ENCODE results near the gene ALG12.

ALG12 gene

DNA sequence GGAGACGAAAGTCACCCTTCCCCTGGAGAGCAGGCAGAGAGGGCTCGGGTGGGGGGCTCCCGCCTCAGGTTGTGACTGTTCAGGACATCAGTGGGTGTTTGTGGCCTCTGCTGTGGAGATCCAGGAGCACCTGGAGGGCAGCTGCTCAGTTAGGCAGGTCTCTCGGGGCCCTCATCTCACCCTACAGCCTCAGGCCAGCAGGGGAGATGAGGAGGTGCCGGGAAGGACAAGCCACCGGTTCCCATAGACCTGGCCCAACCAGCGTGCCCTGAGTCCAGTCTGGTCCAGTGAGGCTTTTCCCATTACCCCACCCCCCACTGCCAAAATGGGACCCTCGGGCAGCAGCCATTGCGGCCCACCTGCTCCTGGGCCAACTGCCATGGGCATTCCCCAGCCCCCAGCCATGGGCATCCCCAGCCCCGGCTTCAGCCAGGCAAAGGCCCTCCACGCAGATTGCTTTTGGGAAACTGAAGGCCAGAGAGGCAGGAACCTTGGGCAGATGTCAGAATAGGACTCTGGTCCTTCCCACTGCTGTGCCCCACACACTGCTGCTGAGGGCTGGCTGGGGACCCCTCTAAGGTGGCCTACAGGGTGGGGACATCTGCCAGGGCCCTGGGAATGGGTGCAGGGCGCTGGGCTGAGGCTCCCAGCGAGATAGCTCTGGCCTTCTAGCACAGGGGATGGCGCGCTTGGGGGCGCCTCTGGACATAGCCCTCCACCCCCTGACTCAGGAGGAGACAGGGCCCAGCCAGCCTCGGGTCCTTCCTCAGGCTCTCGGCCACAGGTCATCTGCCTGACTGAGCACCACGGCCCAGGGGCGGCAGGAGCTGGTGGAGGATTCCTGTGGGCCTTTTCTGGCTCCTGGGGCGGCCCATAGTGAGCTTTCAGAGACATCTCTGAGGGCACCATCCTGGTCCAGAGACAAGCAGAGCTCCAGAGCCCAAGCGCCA is 47.1 kb upstream of the ALG12 start:
- TF ChIP-seq FOXP2 (optimal IDR thresholded peaks at IDR 0.05; ENCODE audit: borderline replicate concordance, extremely low read depth, extremely low read length, insufficient read depth) (no peak), SIN3A (IDR thresholded peaks at IDR 0.05; ENCODE audit: borderline replicate concordance, insufficient read depth, low read length) (no peak), TAF1 (IDR thresholded peaks at IDR 0.05; ENCODE audit: borderline replicate concordance, insufficient read depth, low read length) (no peak), POLR2AphosphoS5 (IDR thresholded peaks at IDR 0.05; ENCODE audit: low read depth, low read length) (no peak)
- TF ChIP-seq, protein P1, sequence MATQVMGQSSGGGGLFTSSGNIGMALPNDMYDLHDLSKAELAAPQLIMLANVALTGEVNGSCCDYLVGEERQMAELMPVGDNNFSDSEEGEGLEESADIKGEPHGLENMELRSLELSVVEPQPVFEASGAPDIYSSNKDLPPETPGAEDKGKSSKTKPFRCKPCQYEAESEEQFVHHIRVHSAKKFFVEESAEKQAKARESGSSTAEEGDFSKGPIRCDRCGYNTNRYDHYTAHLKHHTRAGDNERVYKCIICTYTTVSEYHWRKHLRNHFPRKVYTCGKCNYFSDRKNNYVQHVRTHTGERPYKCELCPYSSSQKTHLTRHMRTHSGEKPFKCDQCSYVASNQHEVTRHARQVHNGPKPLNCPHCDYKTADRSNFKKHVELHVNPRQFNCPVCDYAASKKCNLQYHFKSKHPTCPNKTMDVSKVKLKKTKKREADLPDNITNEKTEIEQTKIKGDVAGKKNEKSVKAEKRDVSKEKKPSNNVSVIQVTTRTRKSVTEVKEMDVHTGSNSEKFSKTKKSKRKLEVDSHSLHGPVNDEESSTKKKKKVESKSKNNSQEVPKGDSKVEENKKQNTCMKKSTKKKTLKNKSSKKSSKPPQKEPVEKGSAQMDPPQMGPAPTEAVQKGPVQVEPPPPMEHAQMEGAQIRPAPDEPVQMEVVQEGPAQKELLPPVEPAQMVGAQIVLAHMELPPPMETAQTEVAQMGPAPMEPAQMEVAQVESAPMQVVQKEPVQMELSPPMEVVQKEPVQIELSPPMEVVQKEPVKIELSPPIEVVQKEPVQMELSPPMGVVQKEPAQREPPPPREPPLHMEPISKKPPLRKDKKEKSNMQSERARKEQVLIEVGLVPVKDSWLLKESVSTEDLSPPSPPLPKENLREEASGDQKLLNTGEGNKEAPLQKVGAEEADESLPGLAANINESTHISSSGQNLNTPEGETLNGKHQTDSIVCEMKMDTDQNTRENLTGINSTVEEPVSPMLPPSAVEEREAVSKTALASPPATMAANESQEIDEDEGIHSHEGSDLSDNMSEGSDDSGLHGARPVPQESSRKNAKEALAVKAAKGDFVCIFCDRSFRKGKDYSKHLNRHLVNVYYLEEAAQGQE (IDR thresholded peaks at IDR 0.05; ENCODE audit: insufficient read depth in 1 of 2, low read depth in 2 of 2, low read length in 2 of 2) = no peak

DNA sequence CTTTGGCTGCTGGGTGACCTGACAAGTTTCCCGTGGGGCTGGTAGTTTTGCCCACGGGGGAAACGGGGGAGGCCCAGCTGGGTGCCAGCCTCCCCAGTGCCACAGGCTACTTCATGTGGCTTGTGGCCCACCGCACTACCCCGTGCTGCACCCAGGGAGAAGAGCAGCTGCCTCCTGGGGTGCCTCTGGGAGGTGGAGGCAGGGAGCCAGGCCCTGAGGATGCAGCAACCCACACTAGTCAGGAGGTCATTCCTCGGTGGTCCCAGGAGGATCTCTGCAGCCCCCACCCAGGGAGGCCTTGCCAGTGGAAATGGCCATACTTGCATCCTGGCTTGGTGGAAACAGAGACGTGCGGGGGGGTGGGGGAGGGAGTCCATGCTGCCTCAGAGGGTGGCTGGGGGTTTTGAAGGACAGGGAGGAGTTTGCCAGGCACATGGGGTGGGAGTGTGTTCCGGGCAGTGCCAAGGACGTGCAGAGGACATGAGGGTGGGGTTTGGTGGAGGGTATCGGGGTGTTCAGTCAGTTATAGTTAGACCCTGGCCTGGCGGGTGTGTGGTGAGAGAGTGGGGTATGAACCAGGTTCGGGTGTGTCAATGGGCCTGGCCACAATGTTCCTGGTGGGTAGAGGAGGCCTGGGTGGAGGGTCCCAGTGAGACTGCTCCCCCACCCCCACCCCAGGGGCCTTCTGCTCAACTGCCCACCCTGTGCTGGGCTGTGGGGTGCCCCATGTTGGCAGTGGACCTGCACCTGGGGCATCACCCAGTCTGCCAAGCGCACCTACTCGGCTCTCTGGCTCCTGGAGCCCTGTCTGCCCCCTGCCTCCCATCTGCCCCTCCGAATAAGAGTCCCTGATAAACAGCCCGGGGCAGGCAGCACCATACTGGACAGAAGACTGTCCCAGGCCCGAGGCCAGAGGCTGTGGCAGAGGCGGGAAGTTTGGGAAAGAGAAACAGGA is 46.2 kb upstream of the ALG12 start:
- TF ChIP-seq FOXP2 (optimal IDR thresholded peaks at IDR 0.05; ENCODE audit: borderline replicate concordance, extremely low read depth, extremely low read length, insufficient read depth) = no peak
- no peak for TF ChIP-seq TAF1 (IDR thresholded peaks at IDR 0.05; ENCODE audit: borderline replicate concordance, insufficient read depth, low read length)
- TF ChIP-seq POLR2AphosphoS5 (IDR thresholded peaks at IDR 0.05; ENCODE audit: low read depth, low read length) = no peak
- TF ChIP-seq, protein P1 (IDR thresholded peaks at IDR 0.05; ENCODE audit: insufficient read depth in 1 of 2, low read depth in 2 of 2, low read length in 2 of 2) = no peak
- no peak for TF ChIP-seq SIN3A (IDR thresholded peaks at IDR 0.05; ENCODE audit: borderline replicate concordance, insufficient read depth, low read length)

DNA sequence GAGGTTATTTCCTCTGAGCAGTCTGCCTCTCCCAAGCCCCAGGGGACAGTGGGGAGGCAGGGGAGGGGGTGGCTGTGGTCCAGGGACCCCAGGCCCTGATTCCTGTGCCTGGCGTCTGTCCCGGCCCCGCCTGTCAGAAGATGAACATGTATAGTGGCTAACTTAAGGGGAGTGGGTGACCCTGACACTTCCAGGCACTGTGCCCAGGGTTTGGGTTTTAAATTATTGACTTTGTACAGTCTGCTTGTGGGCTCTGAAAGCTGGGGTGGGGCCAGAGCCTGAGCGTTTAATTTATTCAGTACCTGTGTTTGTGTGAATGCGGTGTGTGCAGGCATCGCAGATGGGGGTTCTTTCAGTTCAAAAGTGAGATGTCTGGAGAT is 45.4 kb upstream of the ALG12 start:
- no peak for TF ChIP-seq FOXP2 (optimal IDR thresholded peaks at IDR 0.05; ENCODE audit: borderline replicate concordance, extremely low read depth, extremely low read length, insufficient read depth)
- TF ChIP-seq, protein P1 (IDR thresholded peaks at IDR 0.05; ENCODE audit: insufficient read depth in 1 of 2, low read depth in 2 of 2, low read length in 2 of 2) = no peak
- TF ChIP-seq POLR2AphosphoS5 (IDR thresholded peaks at IDR 0.05; ENCODE audit: low read depth, low read length) = no peak; the same call in 1 of the 2 replicates
- TF ChIP-seq TAF1 (IDR thresholded peaks at IDR 0.05; ENCODE audit: borderline replicate concordance, insufficient read depth, low read length) = no peak
- TF ChIP-seq SIN3A (IDR thresholded peaks at IDR 0.05; ENCODE audit: borderline replicate concordance, insufficient read depth, low read length) = no peak

DNA sequence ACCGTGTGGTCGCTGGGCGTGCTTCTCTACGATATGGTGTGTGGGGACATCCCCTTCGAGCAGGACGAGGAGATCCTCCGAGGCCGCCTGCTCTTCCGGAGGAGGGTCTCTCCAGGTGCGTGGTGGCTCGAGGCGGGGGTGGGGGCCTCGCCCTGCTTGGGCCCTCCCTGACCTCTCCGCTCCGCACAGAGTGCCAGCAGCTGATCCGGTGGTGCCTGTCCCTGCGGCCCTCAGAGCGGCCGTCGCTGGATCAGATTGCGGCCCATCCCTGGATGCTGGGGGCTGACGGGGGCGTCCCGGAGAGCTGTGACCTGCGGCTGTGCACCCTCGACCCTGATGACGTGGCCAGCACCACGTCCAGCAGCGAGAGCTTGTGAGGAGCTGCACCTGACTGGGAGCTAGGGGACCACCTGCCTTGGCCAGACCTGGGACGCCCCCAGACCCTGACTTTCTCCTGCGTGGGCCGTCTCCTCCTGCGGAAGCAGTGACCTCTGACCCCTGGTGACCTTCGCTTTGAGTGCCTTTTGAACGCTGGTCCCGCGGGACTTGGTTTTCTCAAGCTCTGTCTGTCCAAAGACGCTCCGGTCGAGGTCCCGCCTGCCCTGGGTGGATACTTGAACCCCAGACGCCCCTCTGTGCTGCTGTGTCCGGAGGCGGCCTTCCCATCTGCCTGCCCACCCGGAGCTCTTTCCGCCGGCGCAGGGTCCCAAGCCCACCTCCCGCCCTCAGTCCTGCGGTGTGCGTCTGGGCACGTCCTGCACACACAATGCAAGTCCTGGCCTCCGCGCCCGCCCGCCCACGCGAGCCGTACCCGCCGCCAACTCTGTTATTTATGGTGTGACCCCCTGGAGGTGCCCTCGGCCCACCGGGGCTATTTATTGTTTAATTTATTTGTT is 44.8 kb upstream of the ALG12 start:
- no peak for TF ChIP-seq TAF1 (IDR thresholded peaks at IDR 0.05; ENCODE audit: borderline replicate concordance, insufficient read depth, low read length)
- TF ChIP-seq, protein P1 (IDR thresholded peaks at IDR 0.05; ENCODE audit: insufficient read depth in 1 of 2, low read depth in 2 of 2, low read length in 2 of 2) = no peak
- no peak for TF ChIP-seq POLR2AphosphoS5 (IDR thresholded peaks at IDR 0.05; ENCODE audit: low read depth, low read length)
- TF ChIP-seq FOXP2 (optimal IDR thresholded peaks at IDR 0.05; ENCODE audit: borderline replicate concordance, extremely low read depth, extremely low read length, insufficient read depth) = no peak
- no peak for TF ChIP-seq SIN3A (IDR thresholded peaks at IDR 0.05; ENCODE audit: borderline replicate concordance, insufficient read depth, low read length)

Data from PFSK-1 (cell line).